BLaER1 treated with 17β-estradiol and CSF1 and Interleukin-3, amounts not matched to agents 10 nM and 100 nM (cell line): ENCODE measurements around the gene FCN1.

Experiments
- H3K27ac ChIP-seq, 11 experiments: shearing (Covaris generic); formaldehyde crosslinking; 2 replicates each; pipeline ENCODE4 v1.8.1; 2022
- H3K27me3 ChIP-seq, 11 experiments: shearing (Covaris generic); formaldehyde crosslinking; 2 replicates each; pipeline ENCODE4 v1.8.1; 2022
- H3K36me3 ChIP-seq, 11 experiments: shearing (Covaris generic); formaldehyde crosslinking; 2 replicates each; pipeline ENCODE4 v1.8.1; 2022
- H3K4me1 ChIP-seq, 10 experiments: shearing (Covaris generic); formaldehyde crosslinking; 2 replicates each; pipeline ENCODE4 v1.8.1; 2022
- H3K4me2 ChIP-seq, 11 experiments: shearing (Covaris generic); formaldehyde crosslinking; 2 replicates each; pipeline ENCODE4 v1.8.1; 2022
- H3K4me3 ChIP-seq, 10 experiments: shearing (Covaris generic); formaldehyde crosslinking; 2 replicates each; pipeline ENCODE4 v1.8.1; 2022
- H3K9ac ChIP-seq, 11 experiments: shearing (Covaris generic); formaldehyde crosslinking; 2 replicates each; pipeline ENCODE4 v1.8.1; 2022
- H3K9me3 ChIP-seq, 11 experiments: shearing (Covaris generic); formaldehyde crosslinking; replicated peaks in 1 of 11; 2 replicates each; pipeline ENCODE4 v1.8.1; 2022
- H4K20me1 ChIP-seq, 11 experiments: shearing (Covaris generic); formaldehyde crosslinking; 2 replicates each; pipeline ENCODE4 v1.8.1; 2022
- Cebpa-rat ChIP-seq, 11 experiments: shearing (Covaris generic); IDR thresholded peaks; 2 replicates each; pipeline ENCODE4 v1.8.1; 2022

Gene FCN1

DNA sequence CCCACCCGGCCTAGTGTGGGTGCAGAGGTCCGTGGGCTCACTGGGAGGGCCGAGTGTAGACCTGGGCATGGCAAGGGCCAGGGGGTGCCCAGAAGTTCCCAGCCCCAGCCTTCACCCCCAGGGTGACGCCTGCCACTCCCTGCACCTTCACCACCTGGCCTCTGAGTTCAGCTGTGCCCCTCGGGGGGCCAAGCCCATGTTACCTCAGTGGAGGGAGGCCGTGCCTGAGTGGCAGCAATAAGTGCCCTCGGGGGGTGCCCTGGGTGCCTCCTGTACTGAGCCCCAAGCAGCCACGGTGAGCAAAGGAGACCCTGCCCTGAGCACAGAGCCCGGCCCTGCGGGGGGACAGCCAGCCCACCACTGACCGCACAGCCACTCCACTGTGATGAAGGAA lies 47.4 kb downstream of the FCN1 start:
- Histone ChIP-seq H3K9ac (no peak overlapping the region), H3K36me3 (no peaks in the 10 kb centered on the region), H3K27ac (no peak overlapping the region), H3K4me1 (peaks cover 4 to 36% (median 21%) of the 10 kb centered on the region in 10 experiments), H4K20me1 (no peaks in the 10 kb centered on the region), H3K9me3 (peaks cover 10 to 34% (median 21%) of the 10 kb centered on the region in 11 experiments; a peak in 21 of 22 replicates), H3K4me2 (peak overlapping the region in 4 of 11 experiments; percentile 3 to 83 (median 68); a peak in 5 of 22 replicates), H3K4me3 (no peak overlapping the region), H3K27me3 (peaks cover 0 to 21% (median 0%) of the 10 kb centered on the region in 11 experiments; a peak in 1 of 22 replicates)
- TF ChIP-seq Cebpa-rat (IDR thresholded peaks at IDR 0.05) = no peak

DNA sequence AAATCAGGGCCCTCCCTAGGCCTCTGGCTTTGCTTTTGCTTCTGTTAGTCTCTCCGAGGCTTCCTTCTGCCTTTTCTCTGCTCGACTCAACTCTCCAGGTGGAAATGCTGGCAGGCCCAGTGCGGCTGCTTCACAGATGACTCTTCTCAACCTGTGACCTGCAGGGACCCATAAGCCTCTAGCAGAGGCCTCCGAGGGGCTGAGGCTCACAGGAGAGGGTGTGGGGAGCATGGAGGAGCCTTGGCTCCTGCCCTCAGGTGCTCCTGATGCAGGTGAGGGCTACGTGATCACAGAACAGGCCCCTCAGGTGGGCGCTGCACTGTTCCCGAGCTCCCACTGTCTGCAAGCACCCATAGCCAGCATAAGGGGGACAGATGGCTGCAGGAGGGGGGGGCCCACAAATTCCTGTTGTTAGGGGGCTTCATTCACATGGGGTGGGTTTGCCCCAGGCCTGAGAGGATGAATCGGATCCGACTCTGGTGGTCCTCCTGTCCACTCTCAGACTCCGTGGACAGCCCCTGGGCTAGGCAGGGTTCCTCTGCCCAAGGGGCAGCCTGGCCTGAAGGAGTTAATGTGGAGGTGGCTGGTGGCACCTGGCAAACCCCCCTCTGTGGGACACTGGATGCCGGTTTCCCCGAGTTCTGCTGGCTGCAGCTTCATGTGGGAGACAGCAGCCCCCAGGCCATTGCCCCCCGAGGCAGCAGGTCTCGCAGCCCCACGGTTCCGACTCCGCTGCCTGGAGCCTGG lies 48.0 kb downstream of the FCN1 start:
- H3K9ac ChIP-seq = peak overlapping the region in 3 of 11 experiments; percentile 19 to 34 (median 24); a peak in 1 of 22 replicates
- no peak overlapping the region for H3K4me3 ChIP-seq
- H3K27ac ChIP-seq = no peak overlapping the region
- H3K9me3 ChIP-seq = peaks cover 10 to 28% (median 19%) of the 10 kb centered on the region in 11 experiments; a peak in 21 of 22 replicates
- H3K4me1 ChIP-seq = peaks cover 0 to 32% (median 17%) of the 10 kb centered on the region in 10 experiments; a peak in 13 of 20 replicates
- H4K20me1 ChIP-seq = no peaks in the 10 kb centered on the region
- H3K4me2 ChIP-seq = peak overlapping the region in 8 of 11 experiments; percentile 54 to 83 (median 64); a peak in 16 of 22 replicates
- H3K36me3 ChIP-seq = no peaks in the 10 kb centered on the region
- H3K27me3 ChIP-seq = peaks cover 0 to 21% (median 0%) of the 10 kb centered on the region in 11 experiments; a peak in 1 of 22 replicates
- no peak for TF ChIP-seq Cebpa-rat (IDR thresholded peaks at IDR 0.05)

DNA sequence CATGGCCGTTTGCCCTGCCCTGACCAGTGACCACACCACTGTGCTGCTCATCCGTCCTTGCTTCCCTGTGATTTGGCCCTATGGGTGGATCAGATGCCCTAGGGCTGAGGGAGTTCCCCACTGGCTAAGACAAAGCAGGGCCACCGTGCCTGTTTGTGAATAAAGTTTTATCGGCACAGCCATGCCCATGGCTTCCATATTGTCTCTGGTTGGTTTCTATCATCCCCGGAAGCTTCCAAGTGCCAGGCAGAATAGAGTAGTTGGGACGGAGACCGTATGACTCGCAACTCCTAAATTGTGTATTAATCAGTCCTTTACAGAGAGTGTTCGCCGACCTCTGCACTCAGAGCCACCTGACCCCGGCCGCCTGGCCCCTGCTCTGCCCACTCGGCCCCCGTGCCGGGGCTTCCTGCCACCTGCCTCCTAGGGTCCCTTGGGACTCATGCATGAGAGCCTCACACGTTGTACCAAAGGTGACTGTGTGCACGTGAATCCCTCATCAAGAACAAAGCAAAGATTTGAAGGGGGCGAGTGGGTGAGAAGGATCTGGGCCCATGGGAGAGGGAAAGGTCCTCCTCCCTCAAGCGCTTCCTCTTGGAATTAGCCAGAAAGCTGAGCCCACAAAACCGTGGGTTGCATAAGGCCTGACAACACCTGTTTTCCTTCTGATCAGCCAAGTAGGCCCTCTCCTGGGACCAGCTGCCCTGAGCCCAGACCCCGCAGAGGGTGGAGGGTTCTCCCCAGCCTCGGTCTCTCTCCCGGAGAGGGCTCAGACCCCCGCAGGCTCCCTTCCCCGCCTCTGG lies 48.8 kb downstream of the FCN1 start:
- H3K4me2 ChIP-seq = peak overlapping the region in 8 of 11 experiments; percentile 54 to 83 (median 64); a peak in 16 of 22 replicates
- H3K9ac ChIP-seq = peak overlapping the region in 3 of 11 experiments; percentile 19 to 34 (median 24); a peak in 1 of 22 replicates
- H3K27me3 ChIP-seq = peaks cover 0 to 21% (median 0%) of the 10 kb centered on the region in 11 experiments; a peak in 1 of 22 replicates
- H3K4me3 ChIP-seq = no peak overlapping the region
- H3K4me1 ChIP-seq = peaks cover 0 to 32% (median 17%) of the 10 kb centered on the region in 10 experiments; a peak in 13 of 20 replicates
- no peak overlapping the region for H3K27ac ChIP-seq
- H4K20me1 ChIP-seq = no peaks in the 10 kb centered on the region
- H3K9me3 ChIP-seq = peaks cover 10 to 24% (median 16%) of the 10 kb centered on the region in 11 experiments; a peak in 21 of 22 replicates
- TF ChIP-seq Cebpa-rat (IDR thresholded peaks at IDR 0.05) = no peak
- H3K36me3 ChIP-seq = no peaks in the 10 kb centered on the region

DNA sequence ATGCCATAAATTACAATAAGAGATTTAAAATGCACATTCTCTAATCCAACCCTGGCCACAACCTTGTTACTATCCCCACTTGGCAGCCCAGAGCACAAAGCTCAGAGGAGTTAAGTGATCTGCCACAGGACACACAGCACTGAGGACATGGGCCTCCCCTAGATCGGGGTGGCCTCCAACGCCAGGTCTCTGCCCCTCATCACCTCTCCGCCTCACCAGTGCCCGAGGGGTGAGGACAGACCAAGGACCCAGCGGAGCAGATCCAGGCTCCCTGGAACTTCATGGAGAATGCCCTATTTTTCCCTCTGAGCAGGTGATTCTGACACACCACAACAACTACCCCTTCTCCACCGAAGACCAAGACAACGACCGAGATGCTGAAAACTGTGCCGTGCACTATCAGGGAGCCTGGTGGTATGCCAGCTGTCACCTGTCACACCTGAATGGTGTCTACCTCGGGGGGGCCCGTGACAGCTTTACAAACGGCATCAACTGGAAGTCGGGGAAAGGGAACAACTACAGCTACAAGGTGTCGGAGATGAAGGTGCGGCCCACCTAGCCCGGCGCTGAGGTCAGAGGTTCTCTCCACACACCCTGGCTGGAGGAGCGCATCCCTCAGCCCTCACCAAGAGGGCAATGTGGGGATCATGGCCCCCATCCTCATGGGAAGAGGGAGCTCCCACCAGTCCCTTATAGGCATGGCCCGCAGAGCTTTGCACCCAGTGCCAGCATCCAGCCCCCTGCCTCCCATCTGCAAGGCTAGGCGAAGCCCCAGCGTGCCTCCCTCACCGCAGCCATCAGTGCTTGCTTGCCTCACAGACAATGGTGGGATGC lies 49.6 kb downstream of the FCN1 start:
- no peak overlapping the region for H3K9ac ChIP-seq
- peaks cover 0 to 21% (median 0%) of the 10 kb centered on the region in 11 experiments; a peak in 1 of 22 replicates for H3K27me3 ChIP-seq
- H3K4me2 ChIP-seq = peak overlapping the region in 7 of 11 experiments; percentile 54 to 83 (median 67); a peak in 7 of 22 replicates
- no peaks in the 10 kb centered on the region for H3K36me3 ChIP-seq
- TF ChIP-seq Cebpa-rat (IDR thresholded peaks at IDR 0.05) = no peak
- peaks cover 0 to 32% (median 17%) of the 10 kb centered on the region in 10 experiments; a peak in 13 of 20 replicates for H3K4me1 ChIP-seq
- no peak overlapping the region for H3K27ac ChIP-seq
- peaks cover 9 to 18% (median 13%) of the 10 kb centered on the region in 11 experiments; a peak in 20 of 22 replicates for H3K9me3 ChIP-seq
- no peaks in the 10 kb centered on the region for H4K20me1 ChIP-seq
- H3K4me3 ChIP-seq = no peak overlapping the region

DNA sequence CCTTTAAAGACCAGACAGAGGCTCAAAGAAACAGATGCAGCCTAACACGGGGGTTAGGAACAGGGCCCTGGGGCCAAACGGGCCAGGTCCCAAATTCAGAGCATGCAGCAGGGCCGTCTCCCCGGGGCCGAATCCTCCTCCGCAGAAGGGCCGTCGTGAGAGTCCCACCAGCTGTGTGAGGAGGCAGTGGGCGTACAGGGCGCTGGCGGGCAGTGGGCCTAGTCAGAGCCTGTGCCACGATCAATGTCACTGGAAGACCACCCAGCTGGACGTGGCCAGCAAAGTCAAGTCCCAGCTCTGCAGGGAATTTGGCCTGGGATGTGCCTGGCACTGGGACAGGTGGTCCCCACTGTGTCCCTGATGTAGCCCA lies 52.9 kb downstream of the FCN1 start:
- H3K9me3 ChIP-seq = peaks cover 0 to 13% (median 4%) of the 10 kb centered on the region in 11 experiments; a peak in 9 of 22 replicates

DNA sequence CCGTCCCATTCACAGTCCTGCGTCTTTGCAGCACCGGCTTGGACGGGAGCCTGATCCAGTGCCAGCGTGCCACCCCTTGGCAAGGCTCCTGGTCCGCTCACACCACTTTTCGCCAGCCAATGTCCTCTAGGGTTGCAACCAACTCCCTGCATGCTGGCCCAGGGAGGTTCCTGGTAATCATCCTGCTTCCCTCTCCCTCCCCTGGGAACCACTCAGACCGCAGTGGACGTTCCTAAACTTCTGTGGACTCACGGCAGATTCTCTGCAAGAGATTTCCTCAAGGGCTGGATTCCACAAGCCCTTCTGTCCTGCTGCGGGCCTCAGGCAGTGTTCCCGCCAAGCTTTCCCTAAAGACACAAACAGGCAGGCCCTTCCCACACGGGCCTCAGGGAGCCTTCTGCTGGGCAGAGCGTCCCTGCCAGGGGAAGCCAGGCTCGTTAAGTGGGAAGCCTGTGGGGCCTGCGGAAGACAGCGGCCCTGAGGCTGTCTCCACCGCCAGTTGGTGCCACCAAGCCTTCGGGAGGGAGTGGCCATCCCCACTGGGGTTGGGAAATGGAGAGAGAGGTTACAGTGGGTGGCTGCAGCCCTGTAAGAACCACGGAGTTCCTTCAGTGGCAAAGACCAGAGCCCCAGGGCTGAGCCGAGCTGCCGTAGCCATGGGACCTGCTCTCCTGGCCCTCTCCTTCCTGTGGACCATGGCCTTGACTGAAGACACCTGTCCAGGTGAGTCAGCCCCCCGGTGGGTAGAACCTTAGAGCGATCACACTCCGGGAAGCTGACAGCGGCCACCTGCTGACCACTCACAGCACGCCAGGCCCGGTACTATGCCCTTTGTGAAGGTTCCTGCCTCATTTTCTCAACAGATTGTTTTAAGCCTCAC lies 53.5 kb downstream of the FCN1 start:
- Histone ChIP-seq H4K20me1 (no peaks in the 10 kb centered on the region), H3K4me3 (no peak overlapping the region), H3K9me3 (peaks cover 0 to 18% (median 4%) of the 10 kb centered on the region in 11 experiments; a peak in 9 of 22 replicates), H3K4me1 (peaks cover 5 to 8% (median 7%) of the 10 kb centered on the region in 10 experiments; a peak in 15 of 20 replicates), H3K36me3 (no peaks in the 10 kb centered on the region), H3K27ac (no peak overlapping the region), H3K9ac (no peak overlapping the region), H3K4me2 (no peak overlapping the region), H3K27me3 (peaks cover 0 to 8% (median 0%) of the 10 kb centered on the region in 11 experiments; a peak in 1 of 22 replicates)
- TF ChIP-seq Cebpa-rat (IDR thresholded peaks at IDR 0.05) = no peak

More for the DNA sequence above, 52.9 kb downstream of the FCN1 start:
- H4K20me1 ChIP-seq = no peaks in the 10 kb centered on the region
- H3K27ac ChIP-seq = no peak overlapping the region
- H3K4me3 ChIP-seq = no peak overlapping the region
- TF ChIP-seq Cebpa-rat (IDR thresholded peaks at IDR 0.05) = no peak
- peaks cover 5 to 15% (median 14%) of the 10 kb centered on the region in 10 experiments; a peak in 15 of 20 replicates for H3K4me1 ChIP-seq
- H3K4me2 ChIP-seq = no peak overlapping the region
- H3K9ac ChIP-seq = no peak overlapping the region
- no peaks in the 10 kb centered on the region for H3K36me3 ChIP-seq
- H3K27me3 ChIP-seq = peaks cover 0 to 12% (median 0%) of the 10 kb centered on the region in 11 experiments; a peak in 1 of 22 replicates

DNA sequence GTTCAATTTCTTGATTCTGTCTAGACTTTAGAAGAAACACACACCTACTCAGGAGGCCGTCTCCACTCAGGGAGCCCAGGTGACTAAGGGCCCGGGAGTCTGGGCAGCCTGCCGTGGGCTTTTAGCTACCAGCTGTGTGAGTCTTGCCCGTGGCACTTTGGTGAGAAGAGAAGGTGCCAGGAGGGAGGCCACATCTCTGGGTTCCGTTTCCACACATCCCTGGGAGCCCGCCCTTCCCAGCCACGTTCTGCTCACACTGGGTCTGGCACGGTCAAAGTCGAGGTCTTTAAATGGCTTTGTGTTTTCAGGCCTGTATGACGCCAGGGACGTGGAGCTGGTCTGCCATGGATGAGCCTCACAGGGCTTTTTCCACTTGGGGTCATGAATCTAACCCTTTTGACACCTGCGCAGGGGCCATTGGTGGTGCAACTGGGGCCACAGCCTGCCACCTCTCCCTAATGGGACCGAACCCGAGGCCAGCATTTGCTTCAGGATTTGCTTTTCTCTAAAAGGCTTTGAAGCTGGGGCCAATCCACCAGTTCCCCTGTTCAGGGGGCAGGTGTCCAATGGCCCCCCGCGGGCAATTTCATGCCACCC lies 54.3 kb downstream of the FCN1 start:
- Histone ChIP-seq H3K27ac (no peak overlapping the region), H4K20me1 (no peaks in the 10 kb centered on the region), H3K4me3 (no peak overlapping the region), H3K4me2 (no peak overlapping the region), H3K27me3 (peaks cover 0 to 1% (median 0%) of the 10 kb centered on the region in 11 experiments; a peak in 2 of 22 replicates), H3K9me3 (peaks cover 0 to 18% (median 4%) of the 10 kb centered on the region in 11 experiments; a peak in 9 of 22 replicates), H3K36me3 (no peaks in the 10 kb centered on the region), H3K9ac (no peak overlapping the region), H3K4me1 (peaks cover 0 to 5% (median under 1%) of the 10 kb centered on the region in 10 experiments; a peak in 5 of 20 replicates)
- TF ChIP-seq Cebpa-rat (IDR thresholded peaks at IDR 0.05) = no peak
